HCT116 (cell line): ENCODE results near the gene FGF14. TPM values are rescaled to one million over a fixed set of nuclear protein-coding genes. Genes with fewer than 3 reads are reported as not detected.

ENCODE experiments used
- ATAC-seq: fragments of 200-7000 bp; cut with Tn5 transposase; 2 replicates; pipeline ENCODE4 v1.9.1; 2020; ENCODE audit warnings: mild to moderate bottlenecking, moderate library complexity
- BruUV-seq: library from RNA; stranded (reverse); fragments of 400-500 nt; replicated peaks from 2 replicates; lab custom pipeline; 2021; lab: Mats Ljungman, UMichigan
- CTCF ChIA-PET: fragments of 300-600 bp; sonication (Branson Sonifier 250); formaldehyde crosslinking; loops from one replicate; lab custom pipeline; 2021; ENCODE audit warnings: antibody characterized with exemption; lab: Charles Lee
- POLR2A ChIA-PET: fragments of 300-600, 350-600 bp; sonication (Branson Sonifier 250); formaldehyde crosslinking; loops from one replicate; lab custom pipeline; 2021; ENCODE audit warnings: antibody characterized with exemption; lab: Charles Lee
- RAD21 ChIA-PET, 2 experiments: fragments of 300-600 bp; sonication (Branson Sonifier 250); formaldehyde crosslinking; loops; one replicate each; lab custom pipeline; 2023; ENCODE audit warnings: low total read pairs in 2 of 2; ENCODE audit not compliant: uncharacterized antibody in 2 of 2, unreplicated experiment in 2 of 2, low non-redundant PET in 1 of 2; lab: Charles Lee
- DNase-seq: peaks from one replicate; pipeline ENCODE4 v3.0.0-alpha.2; 2010; ENCODE audit warnings: low read depth, low spot score
- H2AFZ ChIP-seq: fragments of 200-600 bp; shearing (Covaris generic), sonication (generic); 2 replicates; pipeline ENCODE4 v1.6.1; 2017; ENCODE audit warnings: low read depth, mixed run types, mixed read lengths, antibody characterized with exemption, low read length; ENCODE audit not compliant: poor library complexity, severe bottlenecking
- H3K27ac ChIP-seq: 2 replicates; pipeline ENCODE4 v1.5.1; 2012; ENCODE audit warnings: low read depth, low read length
- H3K27me3 ChIP-seq: fragments of 200-600 bp; sonication (generic); 2 replicates; pipeline ENCODE4 v1.6.1; 2016; ENCODE audit warnings: mixed run types, low read length, mixed read lengths; ENCODE audit not compliant: insufficient read depth
- H3K36me3 ChIP-seq, 2 experiments: fragments of 200-500 bp in 1 of 2; fragments of 200-600 bp in 1 of 2; sonication (Bioruptor generic) in 1 of 2; sonication (generic) in 1 of 2; 2 replicates each; pipeline versions ENCODE4 v1.5.1 to v1.6.1; 2014 to 2016; ENCODE audit warnings: low read length in 2 of 2, inconsistent platforms in 1 of 2, mixed read lengths in 1 of 2, mixed run types in 1 of 2; ENCODE audit not compliant: insufficient read depth in 2 of 2, control insufficient read depth in 1 of 2
- H3K4me1 ChIP-seq, 2 experiments: fragments of 200-600 bp in 1 of 2; sonication (generic) in 1 of 2; 2 replicates each; pipeline versions ENCODE4 v1.5.1 to v1.6.1; 2012 to 2017; ENCODE audit warnings: low read length in 2 of 2, inconsistent platforms in 1 of 2, mild to moderate bottlenecking in 1 of 2, mixed read lengths in 1 of 2, mixed run types in 1 of 2, moderate library complexity in 1 of 2; ENCODE audit not compliant: insufficient read depth in 2 of 2, control insufficient read depth in 1 of 2
- H3K4me2 ChIP-seq: fragments of 200-600 bp; sonication (generic); 2 replicates; pipeline ENCODE4 v1.6.1; 2017; ENCODE audit warnings: mixed run types, low read length, mixed read lengths
- H3K4me3 ChIP-seq, 2 experiments: fragments of 200-600 bp in 1 of 2; sonication (generic) in 1 of 2; replicated peaks in 1 of 2; 2 replicates each; pipeline ENCODE4 v1.5.1; 2011 to 2016; ENCODE audit warnings: low read length in 2 of 2, control low read depth in 1 of 2, low read depth in 1 of 2, mild to moderate bottlenecking in 1 of 2, mixed read lengths in 1 of 2, mixed run types in 1 of 2
- H3K79me2 ChIP-seq: fragments of 200-600 bp; sonication (generic); 2 replicates; pipeline ENCODE4 v1.6.1; 2017; ENCODE audit warnings: mild to moderate bottlenecking, mixed run types, low read length, moderate library complexity, mixed read lengths; ENCODE audit not compliant: insufficient read depth
- H3K9ac ChIP-seq: fragments of 200-600 bp; sonication (generic); 2 replicates; pipeline ENCODE4 v1.6.1; 2016; ENCODE audit warnings: low read length, mixed read lengths
- H3K9me2 ChIP-seq: fragments of 200-600 bp; sonication (generic), shearing (Covaris generic); 2 replicates; pipeline ENCODE4 v1.6.1; 2017; ENCODE audit warnings: mixed run types, mild to moderate bottlenecking, moderate library complexity; ENCODE audit not compliant: insufficient read depth
- H3K9me3 ChIP-seq, 2 experiments: fragments of 200-500 bp in 1 of 2; fragments of 200-600 bp in 1 of 2; sonication (Bioruptor generic) in 1 of 2; sonication (generic) in 1 of 2; 2 replicates each; pipeline ENCODE4 v1.6.1; 2014 to 2017; ENCODE audit warnings: low read length in 2 of 2, mixed read lengths in 2 of 2, inconsistent platforms in 1 of 2, low read depth in 1 of 2, mild to moderate bottlenecking in 1 of 2, mixed run types in 1 of 2, moderate library complexity in 1 of 2; ENCODE audit not compliant: control insufficient read depth in 1 of 2, insufficient read depth in 1 of 2
- H4K20me1 ChIP-seq: fragments of 200-600 bp; sonication (generic), shearing (Covaris generic); 2 replicates; pipeline ENCODE4 v1.6.1; 2017; ENCODE audit warnings: mixed run types, mild to moderate bottlenecking, moderate library complexity; ENCODE audit not compliant: insufficient read depth
- ATF3 ChIP-seq: IDR thresholded peaks from 2 replicates; pipeline ENCODE4 v1.6.1; 2012
- CBX3 ChIP-seq: IDR thresholded peaks from 2 replicates; pipeline ENCODE4 v1.6.1; 2012; ENCODE audit warnings: low read depth
- CEBPB ChIP-seq: IDR thresholded peaks from 2 replicates; pipeline ENCODE4 v1.6.1; 2012; ENCODE audit warnings: low read depth
- CTCF ChIP-seq, 3 experiments: fragments of 200-600 bp in 1 of 3; sonication (generic) in 1 of 3; IDR thresholded peaks in 2 of 3; conservative IDR thresholded peaks in 1 of 3; 2 replicates each; pipeline ENCODE4 v1.5.1; 2012 to 2017; ENCODE audit warnings: low read depth in 2 of 3, low read length in 2 of 3, antibody characterized with exemption in 1 of 3, borderline replicate concordance in 1 of 3, control low read depth in 1 of 3, mild to moderate bottlenecking in 1 of 3, mixed read lengths in 1 of 3, mixed run types in 1 of 3, moderate library complexity in 1 of 3; ENCODE audit not compliant: insufficient read depth in 1 of 3
- EGR1 ChIP-seq: IDR thresholded peaks from 2 replicates; pipeline ENCODE4 v1.6.1; 2012; ENCODE audit warnings: low read depth
- EZH2 ChIP-seq: fragments of 200-600 bp; sonication (generic); IDR thresholded peaks from 2 replicates; pipeline ENCODE4 v1.6.1; 2017; ENCODE audit warnings: antibody characterized with exemption, mixed run types
- EZH2phosphoT487 ChIP-seq: fragments of 200-600 bp; IDR thresholded peaks from 2 replicates; pipeline ENCODE4 v1.6.1; 2018; ENCODE audit warnings: antibody characterized with exemption, borderline replicate concordance
- FOSL1 ChIP-seq: IDR thresholded peaks from 2 replicates; pipeline ENCODE4 v1.6.1; 2012; ENCODE audit warnings: low read depth
- JUND ChIP-seq: IDR thresholded peaks from 2 replicates; pipeline ENCODE4 v1.6.1; 2012
- MAX ChIP-seq: IDR thresholded peaks from 2 replicates; pipeline ENCODE4 v1.6.1; 2012
- POLR2A ChIP-seq: IDR thresholded peaks from 2 replicates; pipeline ENCODE4 v1.7.0; 2011; ENCODE audit warnings: borderline replicate concordance; ENCODE audit not compliant: insufficient read depth, insufficient read length; ENCODE audit errors: extremely low read depth
- POLR2AphosphoS5 ChIP-seq: IDR thresholded peaks from 2 replicates; pipeline ENCODE4 v1.6.1; 2011; ENCODE audit warnings: mild to moderate bottlenecking, low read depth, low read length, moderate library complexity
- RAD21 ChIP-seq: IDR thresholded peaks from 2 replicates; pipeline ENCODE4 v1.6.1; 2012; ENCODE audit warnings: low read depth, mild to moderate bottlenecking
- YY1 ChIP-seq: IDR thresholded peaks from 2 replicates; pipeline ENCODE4 v1.6.1; 2011; ENCODE audit warnings: low read length, low read depth, moderate library complexity, mild to moderate bottlenecking; ENCODE audit not compliant: insufficient replicate concordance; ENCODE audit errors: extremely low read depth
- intact Hi-C: fragments of 100-400 bp; cut with micrococcal nuclease; formaldehyde crosslinking; loops from 2 replicates; pipeline ENCODE4 v1.10.0; 2022
- total RNA-seq: library from RNA; stranded (reverse); gene quantifications from one replicate; pipeline ENCODE4 v1.2.1, GENCODE V29; 2021; ENCODE audit not compliant: unreplicated experiment

The FGF14 gene
- total RNA-seq, 1 experiment from 2014 or later = not detected

GRCh38 chr13:101811284-101811839 lies 590.5 kb downstream of the FGF14 start (continued):
- TF ChIP-seq CTCF (IDR thresholded peaks at IDR 0.05 in 2 of 3, conservative IDR thresholded peaks at IDR 0.05 in 1 of 3; ENCODE audit: borderline replicate concordance in 1 of 3, insufficient read depth in 1 of 3, low read depth in 2 of 3, low read length in 2 of 3) = no peak
- no peak for TF ChIP-seq CEBPB
- TF ChIP-seq POLR2A = no peak
- no peak for TF ChIP-seq ATF3
- TF ChIP-seq POLR2AphosphoS5 = no peak
- no peak for TF ChIP-seq RAD21
- TF ChIP-seq FOSL1 = no peak
- no peak for TF ChIP-seq YY1
- no peak for TF ChIP-seq EZH2phosphoT487
- TF ChIP-seq EGR1 = no peak
- no peak for TF ChIP-seq MAX
- TF ChIP-seq, all 23 proteins: peak for 0

- ATAC-seq (no peak), DNase-seq (no peak)
- no peaks in the 10 kb centered on the region for H3K9me2 ChIP-seq
- no peaks in the 10 kb centered on the region for H4K20me1 ChIP-seq
- intact Hi-C loops = no loop called here
- H3K79me2 ChIP-seq = no peaks in the 10 kb centered on the region
- H3K27me3 ChIP-seq = no peaks in the 10 kb centered on the region
- no peak overlapping the region for H3K4me3 ChIP-seq
- H3K4me1 ChIP-seq = no peaks in the 10 kb centered on the region
- no peak for TF ChIP-seq CBX3
- TF ChIP-seq JUND = no peak
- no peak for TF ChIP-seq EZH2
- no peak for TF ChIP-seq ATF3
- no peaks in the 10 kb centered on the region for H3K36me3 ChIP-seq
- peaks cover 0 to 13% of the 10 kb centered on the region in 2 experiments; a peak in 2 of 4 replicates for H3K9me3 ChIP-seq
- H3K9ac ChIP-seq = no peak overlapping the region
- no peak overlapping the region for H2AFZ ChIP-seq
- H3K27ac ChIP-seq = no peak overlapping the region
- ChIA-PET RAD21 (no interaction called here), POLR2A (no interaction called here), CTCF (no interaction called here)
- BruUV-seq = no TSS peak
- no peak overlapping the region for H3K4me2 ChIP-seq
These were observed 602.7 kb downstream of the FGF14 start for GRCh38 chr13:101799196-101799595.
